Ovary (tissue), 3 donors: Measurements from ENCODE around the gene HERPUD2.

Experiments
- CTCF ChIP-seq, 3 donors: fragments of 450-650 bp in 2 of 3; fragments of 200-600 bp in 1 of 3; IDR thresholded peaks; one replicate each; pipeline versions ENCODE4 v1.5.1 to v1.8.0; 2016 to 2022; ENCODE audit warnings: antibody characterized with exemption in 3 of 3, mild to moderate bottlenecking in 1 of 3
- EP300 ChIP-seq: sonication (generic); formaldehyde crosslinking; IDR thresholded peaks from one replicate; pipeline ENCODE4 v1.6.1; 2017; ENCODE audit warnings: antibody characterized with exemption
- POLR2A ChIP-seq: fragments of 450-650 bp; IDR thresholded peaks from one replicate; pipeline ENCODE4 v1.6.1; 2017; ENCODE audit warnings: antibody characterized with exemption, mild to moderate bottlenecking, moderate library complexity
- donor health status: DM: no; HTN: no; CAD: no.

- TF ChIP-seq POLR2A: no peak
- TF ChIP-seq CTCF (IDR thresholded peaks at IDR 0.05): no peak
- no peak for TF ChIP-seq EP300
Observed at GRCh38 chr7:35646289-35647023, 48.5 kb downstream of the HERPUD2 start.
